Natural killer cell (primary cell): ENCODE results near the gene PTPRM. TPM values are rescaled to one million over a fixed set of nuclear protein-coding genes. Genes with fewer than 3 reads are reported as not detected.
"Not testable (repeated sequence)": the region's sequence is repeated elsewhere in the genome, so short reads cannot be mapped to it uniquely, and the experiment has no call there.

Source experiments
- ATAC-seq, 3 donors: fragments of 150-1000 bp in 2 of 3; fragments of 200-7000 bp in 1 of 3; cut with Tn5 transposase; 1 replicate in 1 of 3; 2 replicates in 2 of 3; pipeline ENCODE4 v1.10.0; 2021; ENCODE audit warnings: mild to moderate bottlenecking in 2 of 3, moderate library complexity in 2 of 3
- DNase-seq, 2 donors: peaks; one replicate each; pipeline versions ENCODE4 v3.0.0 to v3.0.0-alpha.2; 2013 to 2021; ENCODE audit warnings: mixed read lengths in 1 of 2
- H3K27ac ChIP-seq: one replicate; pipeline ENCODE4 v1.5.1; 2013; ENCODE audit warnings: mild to moderate bottlenecking, low read length
- H3K27me3 ChIP-seq: one replicate; pipeline ENCODE4 v1.6.1; 2013; ENCODE audit warnings: low read length; ENCODE audit not compliant: control insufficient read depth, insufficient read depth
- H3K36me3 ChIP-seq: one replicate; pipeline ENCODE4 v1.6.1; 2013; ENCODE audit warnings: low read length; ENCODE audit not compliant: control insufficient read depth, insufficient read depth
- H3K4me1 ChIP-seq: one replicate; pipeline ENCODE4 v1.6.1; 2013; ENCODE audit warnings: low read length; ENCODE audit not compliant: control insufficient read depth, insufficient read depth
- H3K4me3 ChIP-seq: one replicate; pipeline ENCODE4 v1.5.1; 2013; ENCODE audit warnings: low read length
- H3K9me3 ChIP-seq: one replicate; pipeline ENCODE4 v1.6.1; 2013; ENCODE audit warnings: low read length; ENCODE audit not compliant: control insufficient read depth, insufficient read depth
- H3K27ac Mint-ChIP-seq, 2 donors: one replicate each; pipeline ENCODE4 v1.8.0; 2022; ENCODE audit warnings: mild to moderate bottlenecking in 2 of 2, mixed read lengths in 2 of 2, moderate library complexity in 1 of 2
- H3K27me3 Mint-ChIP-seq, 2 donors: one replicate each; pipeline ENCODE4 v1.8.0; 2022; ENCODE audit warnings: low read depth in 2 of 2, mixed read lengths in 2 of 2
- H3K36me3 Mint-ChIP-seq: one replicate; pipeline ENCODE4 v1.8.0; 2022; ENCODE audit warnings: mixed read lengths
- H3K4me1 Mint-ChIP-seq, 2 donors: one replicate each; pipeline ENCODE4 v1.8.0; 2022; ENCODE audit warnings: mixed read lengths in 2 of 2
- H3K4me3 Mint-ChIP-seq: one replicate; pipeline ENCODE4 v1.8.0; 2022; ENCODE audit warnings: mild to moderate bottlenecking, moderate library complexity, mixed read lengths
- H3K9me3 Mint-ChIP-seq, 2 donors: one replicate each; pipeline ENCODE4 v1.8.0; 2022; ENCODE audit warnings: mixed read lengths in 2 of 2
- CTCF ChIP-seq: fragments of 200-600 bp; IDR thresholded peaks from one replicate; pipeline ENCODE4 v1.8.0; 2022; ENCODE audit warnings: antibody characterized with exemption
- WGBS: methylation state at CpG from one replicate; pipeline ENCODE4 v1.1.7; 2013; ENCODE audit warnings: missing lambda C conversion rate; ENCODE audit not compliant: insufficient coverage; 5-methylcytosine and 5-hydroxymethylcytosine counted together
- intact Hi-C: fragments of 100-400 bp; cut with micrococcal nuclease; formaldehyde crosslinking; loops from one replicate; pipeline ENCODE4 v1.14.2; 2022
- total RNA-seq, 4 donors: library from RNA; stranded (reverse); fragments of 120-200 nt in 1 of 4; gene quantifications; one replicate each; pipeline versions ENCODE4 v1.2.3 to v1.2.4, GENCODE V29; 2013 to 2022

The PTPRM gene
- total RNA-seq, 3 donors from 2014 or later (not counting 1 experiment from before 2014, with no cell fraction given) = 5.0 to 13.2 (median 12.1) TPM

GRCh38 chr18:7735196-7735595 is 168.1 kb downstream of the PTPRM start:
- no peaks in the 10 kb centered on the region for H3K36me3 ChIP-seq
- Mint-ChIP-seq H3K4me3 (no peak overlapping the region), H3K27me3 (no peaks in the 10 kb centered on the region), H3K36me3 (no peaks in the 10 kb centered on the region), H3K9me3 (peaks cover 0 to 4% of the 10 kb centered on the region in 2 donors), H3K4me1 (no peaks in the 10 kb centered on the region), H3K27ac (no peak overlapping the region)
- no peaks in the 10 kb centered on the region for H3K27me3 ChIP-seq
- no peaks in the 10 kb centered on the region for H3K4me1 ChIP-seq
- H3K9me3 ChIP-seq = peaks cover 4% of the 10 kb centered on the region
- no peak for ATAC-seq
- intact Hi-C loops = no loop called here
- 87% methylated on average over 4 of the region's 4 CpGs for WGBS
- no peak overlapping the region for H3K27ac ChIP-seq
- no peak for TF ChIP-seq CTCF
- DNase-seq = no peak
- H3K4me3 ChIP-seq = no peak overlapping the region

- no peak overlapping the region for H3K27ac Mint-ChIP-seq
- H3K36me3 ChIP-seq = no peaks in the 10 kb centered on the region
- H3K27me3 ChIP-seq = no peaks in the 10 kb centered on the region
- H3K4me1 Mint-ChIP-seq = no peaks in the 10 kb centered on the region
- H3K9me3 Mint-ChIP-seq = peaks cover 0 to 5% of the 10 kb centered on the region in 2 donors
- H3K4me1 ChIP-seq = no peaks in the 10 kb centered on the region
- no peaks in the 10 kb centered on the region for H3K36me3 Mint-ChIP-seq
- H3K4me3 Mint-ChIP-seq = no peak overlapping the region
- intact Hi-C loops = no loop called here
- H3K4me3 ChIP-seq = no peak overlapping the region
- no peak for TF ChIP-seq CTCF
- no peak for ATAC-seq
- 100% methylated on average over 1 of the region's 2 CpGs for WGBS
- peaks cover 4% of the 10 kb centered on the region for H3K9me3 ChIP-seq
- no peak overlapping the region for H3K27ac ChIP-seq
- no peaks in the 10 kb centered on the region for H3K27me3 Mint-ChIP-seq
- no peak for DNase-seq
Observed at GRCh38 chr18:7735626-7736175, 168.6 kb downstream of the PTPRM start.

GRCh38 chr18:7736526-7736925 is 169.4 kb downstream of the PTPRM start:
- ATAC-seq, H3K9me3 Mint-ChIP-seq, H3K4me1 Mint-ChIP-seq, DNase-seq, H3K27ac Mint-ChIP-seq, H3K27me3 ChIP-seq, H3K27me3 Mint-ChIP-seq, H3K36me3 ChIP-seq, H3K27ac ChIP-seq, H3K4me3 Mint-ChIP-seq, H3K9me3 ChIP-seq, H3K4me3 ChIP-seq, H3K4me1 ChIP-seq, H3K36me3 Mint-ChIP-seq, intact Hi-C loops: not testable (repeated sequence)
- 92% methylated on average over 4 of the region's 6 CpGs for WGBS

GRCh38 chr18:7737550-7737949 is 170.4 kb downstream of the PTPRM start:
- H3K4me1 Mint-ChIP-seq = no peaks in the 10 kb centered on the region
- 98% methylated on average over 2 of the region's 2 CpGs for WGBS
- H3K27ac Mint-ChIP-seq = no peak overlapping the region
- intact Hi-C loops = no loop called here
- Histone ChIP-seq H3K27ac (no peak overlapping the region), H3K4me1 (no peaks in the 10 kb centered on the region), H3K36me3 (no peaks in the 10 kb centered on the region), H3K4me3 (no peak overlapping the region), H3K9me3 (peaks cover 3% of the 10 kb centered on the region), H3K27me3 (no peaks in the 10 kb centered on the region)
- peaks cover 0 to 6% of the 10 kb centered on the region in 2 donors for H3K9me3 Mint-ChIP-seq
- no peaks in the 10 kb centered on the region for H3K36me3 Mint-ChIP-seq
- no peaks in the 10 kb centered on the region for H3K27me3 Mint-ChIP-seq
- no peak for TF ChIP-seq CTCF
- DNase-seq (no peak), ATAC-seq (no peak)
- no peak overlapping the region for H3K4me3 Mint-ChIP-seq
